Osteoblast (primary cell): Measurements from ENCODE around the gene SNX10. TPM values are rescaled to one million over a fixed set of nuclear protein-coding genes. Genes with fewer than 3 reads are reported as not detected.

Experiments used
- DNase-seq: peaks from one replicate; pipeline ENCODE4 v3.0.0; 2011; ENCODE audit warnings: low spot score, mixed read lengths; ENCODE audit not compliant: insufficient read length; ENCODE audit errors: missing footprints
- H2AFZ ChIP-seq: 2 replicates; pipeline ENCODE4 v1.6.0; 2011; ENCODE audit warnings: mild to moderate bottlenecking, low read length
- H3K27ac ChIP-seq: 2 replicates; pipeline ENCODE4 v1.5.1; 2011; ENCODE audit warnings: mild to moderate bottlenecking, low read depth, low read length, moderate library complexity
- H3K27me3 ChIP-seq: 2 replicates; pipeline ENCODE4 v1.6.0; 2012; ENCODE audit warnings: mild to moderate bottlenecking, control low read depth, inconsistent platforms, low read length, moderate library complexity; ENCODE audit not compliant: insufficient read depth
- H3K36me3 ChIP-seq: 2 replicates; pipeline ENCODE4 v1.5.1; 2011; ENCODE audit warnings: mild to moderate bottlenecking, low read length, control low read depth, moderate library complexity; ENCODE audit not compliant: insufficient read depth
- H3K4me1 ChIP-seq: 2 replicates; pipeline ENCODE4 v1.5.1; 2011; ENCODE audit warnings: mild to moderate bottlenecking, low read length, control low read depth, moderate library complexity; ENCODE audit not compliant: insufficient read depth
- H3K4me2 ChIP-seq: 2 replicates; pipeline ENCODE4 v1.6.0; 2011; ENCODE audit warnings: mild to moderate bottlenecking, low read length; ENCODE audit not compliant: insufficient read depth
- H3K4me3 ChIP-seq: fragments of 200-600 bp; sonication (generic); 3 replicates; pipeline ENCODE4 v1.5.1; 2012; ENCODE audit warnings: mild to moderate bottlenecking, low read length, inconsistent platforms; ENCODE audit not compliant: insufficient read depth
- H3K79me2 ChIP-seq: 2 replicates; pipeline ENCODE4 v1.6.0; 2012; ENCODE audit warnings: mild to moderate bottlenecking, low read length, control low read depth, inconsistent platforms; ENCODE audit not compliant: insufficient read depth
- H3K9me3 ChIP-seq: 2 replicates; pipeline ENCODE4 v1.5.1; 2011; ENCODE audit warnings: low read depth, low read length, control low read depth
- H4K20me1 ChIP-seq: 2 replicates; pipeline ENCODE4 v1.6.0; 2012; ENCODE audit warnings: mild to moderate bottlenecking, low read length, control low read depth; ENCODE audit not compliant: insufficient read depth
- total RNA-seq: library from RNA; depleted of rRNA; stranded (reverse); fragments of >200 nt; gene quantifications from 2 replicates; pipeline ENCODE4 v1.2.3, GENCODE V29; 2012
- TF ChIP-seq, protein P1 (sequence below): IDR thresholded peaks from 2 replicates; pipeline ENCODE4 v1.5.1; 2011; ENCODE audit warnings: mild to moderate bottlenecking, low read depth, low read length, moderate library complexity; ENCODE audit errors: extremely low read depth

The SNX10 gene
- total RNA-seq, 1 donor: 0.72 TPM

DNA sequence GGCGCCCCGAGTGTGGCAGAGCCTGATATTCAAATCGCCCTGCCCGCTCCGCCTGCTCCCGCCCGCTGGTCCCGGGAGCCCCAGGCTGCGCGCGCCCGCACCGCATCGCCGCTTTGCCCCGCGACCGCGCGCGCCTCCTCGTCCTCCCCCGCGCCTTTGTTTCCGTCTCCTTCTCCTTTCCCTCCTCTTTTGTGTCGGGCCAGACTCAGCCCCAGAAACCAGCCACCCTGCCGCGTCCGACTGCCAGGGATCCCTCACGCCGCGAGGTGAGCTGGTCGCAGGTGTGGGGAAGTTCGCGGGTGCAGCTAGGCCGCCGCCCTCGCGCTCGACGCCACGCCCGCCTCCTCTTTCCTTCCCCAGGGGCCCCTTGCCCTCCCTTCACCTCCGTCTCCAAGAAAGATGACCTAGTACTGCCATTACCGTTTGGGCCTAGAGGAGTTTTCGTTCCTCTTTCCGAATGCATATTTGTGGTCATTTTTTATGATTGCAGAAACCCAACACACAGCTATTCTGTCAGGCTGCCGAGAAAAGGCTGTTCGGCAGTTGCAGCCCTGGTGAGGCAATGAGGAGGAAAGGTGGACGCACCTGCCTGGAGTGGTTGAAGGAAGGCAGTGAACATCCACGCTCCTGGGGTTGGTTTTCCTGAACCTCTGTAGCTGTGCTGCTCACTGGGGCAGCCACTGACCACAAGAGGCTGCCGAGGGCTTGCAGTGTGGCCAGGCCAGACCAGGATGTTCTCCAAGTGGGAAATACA is 107.3 kb downstream of the SNX10 start:
- no peaks in the 10 kb centered on the region for H4K20me1 ChIP-seq
- no peaks in the 10 kb centered on the region for H3K79me2 ChIP-seq
- TF ChIP-seq, protein P1, sequence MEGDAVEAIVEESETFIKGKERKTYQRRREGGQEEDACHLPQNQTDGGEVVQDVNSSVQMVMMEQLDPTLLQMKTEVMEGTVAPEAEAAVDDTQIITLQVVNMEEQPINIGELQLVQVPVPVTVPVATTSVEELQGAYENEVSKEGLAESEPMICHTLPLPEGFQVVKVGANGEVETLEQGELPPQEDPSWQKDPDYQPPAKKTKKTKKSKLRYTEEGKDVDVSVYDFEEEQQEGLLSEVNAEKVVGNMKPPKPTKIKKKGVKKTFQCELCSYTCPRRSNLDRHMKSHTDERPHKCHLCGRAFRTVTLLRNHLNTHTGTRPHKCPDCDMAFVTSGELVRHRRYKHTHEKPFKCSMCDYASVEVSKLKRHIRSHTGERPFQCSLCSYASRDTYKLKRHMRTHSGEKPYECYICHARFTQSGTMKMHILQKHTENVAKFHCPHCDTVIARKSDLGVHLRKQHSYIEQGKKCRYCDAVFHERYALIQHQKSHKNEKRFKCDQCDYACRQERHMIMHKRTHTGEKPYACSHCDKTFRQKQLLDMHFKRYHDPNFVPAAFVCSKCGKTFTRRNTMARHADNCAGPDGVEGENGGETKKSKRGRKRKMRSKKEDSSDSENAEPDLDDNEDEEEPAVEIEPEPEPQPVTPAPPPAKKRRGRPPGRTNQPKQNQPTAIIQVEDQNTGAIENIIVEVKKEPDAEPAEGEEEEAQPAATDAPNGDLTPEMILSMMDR: peak; percentile 9
- peak overlapping the region; percentile 79 for H3K4me3 ChIP-seq
- peak overlapping the region; percentile 88 for H3K4me2 ChIP-seq
- H3K27ac ChIP-seq: peak overlapping the region; percentile 26
- peaks cover 4% of the 10 kb centered on the region for H3K4me1 ChIP-seq
- no peaks in the 10 kb centered on the region for H3K27me3 ChIP-seq
- no peaks in the 10 kb centered on the region for H3K36me3 ChIP-seq
- peak; percentile 91 for DNase-seq
- no peaks in the 10 kb centered on the region for H3K9me3 ChIP-seq
- H2AFZ ChIP-seq: peak overlapping the region; percentile 95

DNA sequence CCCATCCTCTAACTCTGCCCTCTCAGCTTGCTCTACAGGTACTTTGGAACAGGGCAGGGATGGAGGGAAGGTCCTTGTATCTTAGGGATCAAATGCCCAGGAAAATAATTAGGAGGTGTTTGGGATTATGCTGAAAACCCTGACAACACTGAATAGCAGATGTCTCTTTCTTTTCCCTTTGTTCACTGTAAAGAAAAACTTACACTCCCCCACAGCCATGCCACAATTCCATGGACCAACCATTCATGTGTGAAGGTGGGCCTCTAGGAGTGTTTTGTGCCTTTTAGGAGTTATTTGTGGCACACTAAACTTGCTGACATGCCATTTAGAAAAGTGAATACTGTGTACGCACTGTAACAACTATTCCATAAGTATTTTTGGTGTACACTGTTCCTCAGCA is 108.1 kb downstream of the SNX10 start:
- Histone ChIP-seq H3K27ac (no peak overlapping the region), H3K9me3 (no peaks in the 10 kb centered on the region), H3K4me2 (no peak overlapping the region), H3K36me3 (no peaks in the 10 kb centered on the region), H3K4me1 (peaks cover 4% of the 10 kb centered on the region), H3K27me3 (no peaks in the 10 kb centered on the region), H2AFZ (no peak overlapping the region), H3K79me2 (no peaks in the 10 kb centered on the region), H3K4me3 (no peak overlapping the region), H4K20me1 (no peaks in the 10 kb centered on the region)
- TF ChIP-seq, protein P1: no peak
- no peak for DNase-seq

DNA sequence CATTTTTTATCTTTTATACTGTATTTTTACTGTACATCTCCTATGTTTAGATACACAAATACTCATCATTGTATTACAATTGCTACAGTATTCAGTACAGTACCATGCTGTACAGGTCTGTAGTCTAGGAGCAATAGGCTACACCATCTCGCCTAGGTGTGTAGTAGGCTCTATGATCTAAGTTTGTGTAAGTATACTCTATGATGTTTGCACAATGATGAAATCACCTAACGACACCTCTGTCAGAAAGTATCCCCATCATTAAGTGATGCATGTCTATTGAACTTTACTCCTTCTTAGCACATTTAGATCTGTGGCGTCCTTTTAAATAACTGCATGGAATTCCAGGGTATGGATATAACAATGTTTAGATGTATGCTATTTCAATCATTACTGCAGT is 112.0 kb downstream of the SNX10 start:
- TF ChIP-seq, protein P1: no peak
- Histone ChIP-seq H3K79me2 (no peaks in the 10 kb centered on the region), H3K4me2 (no peak overlapping the region), H3K27ac (no peak overlapping the region), H3K4me3 (no peak overlapping the region), H3K36me3 (no peaks in the 10 kb centered on the region), H2AFZ (no peak overlapping the region), H3K4me1 (peaks cover 4% of the 10 kb centered on the region), H4K20me1 (no peaks in the 10 kb centered on the region), H3K9me3 (no peaks in the 10 kb centered on the region), H3K27me3 (no peaks in the 10 kb centered on the region)
- DNase-seq: no peak

- DNase-seq: no peak
- TF ChIP-seq, protein P1: no peak
- no peak overlapping the region for H3K4me2 ChIP-seq
- H4K20me1 ChIP-seq: no peaks in the 10 kb centered on the region
- H3K27ac ChIP-seq: no peak overlapping the region
- H3K79me2 ChIP-seq: no peaks in the 10 kb centered on the region
- no peak overlapping the region for H2AFZ ChIP-seq
- H3K4me1 ChIP-seq: no peaks in the 10 kb centered on the region
- H3K9me3 ChIP-seq: no peaks in the 10 kb centered on the region
- no peak overlapping the region for H3K4me3 ChIP-seq
- no peaks in the 10 kb centered on the region for H3K27me3 ChIP-seq
- no peaks in the 10 kb centered on the region for H3K36me3 ChIP-seq
These were observed 112.7 kb downstream of the SNX10 start for GRCh38 chr7:26404189-26404996.
